ENCODE measurements around the gene UBR7.
"Not testable (repeated sequence)": the region's sequence is repeated elsewhere in the genome, so short reads cannot be mapped to it uniquely, and the experiment has no call there.

UBR7 gene

GRCh38 chr14:93232159-93232558, 25.1 kb downstream of the UBR7 start:
- no peak overlapping the region for H3K27ac ChIP-seq (replicated peaks)
- DNase-seq (ENCODE audit: low read depth in 1 of 2, low spot score in 1 of 2): no peak
- H3K4me3 ChIP-seq (replicated peaks; ENCODE audit: insufficient read depth, low read length): no peak overlapping the region
- peaks cover 17% of the 10 kb centered on the region for H3K27me3 ChIP-seq (ENCODE audit: insufficient read depth, poor library complexity, severe bottlenecking)
- no peak for TF ChIP-seq CTCF (IDR thresholded peaks at IDR 0.05; ENCODE audit: insufficient read depth, low read length)
- TF ChIP-seq SPI1 (IDR thresholded peaks at IDR 0.05; ENCODE audit: borderline replicate concordance, low read depth): no peak
- no peak for TF ChIP-seq REST (IDR thresholded peaks at IDR 0.05; ENCODE audit: insufficient replicate concordance, low read depth)
- TF ChIP-seq POLR2AphosphoS5 (IDR thresholded peaks at IDR 0.05; ENCODE audit: low read depth): no peak
- TF ChIP-seq GABPA (IDR thresholded peaks at IDR 0.05; ENCODE audit: low read depth): no peak

- H3K27me3 ChIP-seq (ENCODE audit: insufficient read depth, poor library complexity, severe bottlenecking): peaks cover 17% of the 10 kb centered on the region
- H3K4me3 ChIP-seq (replicated peaks; ENCODE audit: insufficient read depth, low read length); DNase-seq (ENCODE audit: low read depth in 1 of 2, low spot score in 1 of 2); H3K27ac ChIP-seq (replicated peaks): not testable (repeated sequence)
These were observed 26.0 kb downstream of the UBR7 start for GRCh38 chr14:93233078-93233477.

- no peak overlapping the region for H3K4me3 ChIP-seq (replicated peaks; ENCODE audit: insufficient read depth, low read length)
- H3K27me3 ChIP-seq (ENCODE audit: insufficient read depth, poor library complexity, severe bottlenecking): peaks cover 17% of the 10 kb centered on the region
- DNase-seq (ENCODE audit: low read depth in 1 of 2, low spot score in 1 of 2): no peak
- no peak overlapping the region for H3K27ac ChIP-seq (replicated peaks)
- no peak for TF ChIP-seq SPI1 (IDR thresholded peaks at IDR 0.05; ENCODE audit: borderline replicate concordance, low read depth)
- TF ChIP-seq CTCF (IDR thresholded peaks at IDR 0.05; ENCODE audit: insufficient read depth, low read length): no peak
- TF ChIP-seq GABPA (IDR thresholded peaks at IDR 0.05; ENCODE audit: low read depth): no peak
- no peak for TF ChIP-seq REST (IDR thresholded peaks at IDR 0.05; ENCODE audit: insufficient replicate concordance, low read depth)
- no peak for TF ChIP-seq POLR2AphosphoS5 (IDR thresholded peaks at IDR 0.05; ENCODE audit: low read depth)
These were observed 27.7 kb downstream of the UBR7 start for GRCh38 chr14:93234798-93235197.

- Histone ChIP-seq H3K27ac (replicated peaks) (no peak overlapping the region), H3K4me3 (replicated peaks; ENCODE audit: insufficient read depth, low read length) (no peak overlapping the region), H3K27me3 (ENCODE audit: insufficient read depth, poor library complexity, severe bottlenecking) (no peaks in the 10 kb centered on the region)
- TF ChIP-seq GABPA (IDR thresholded peaks at IDR 0.05; ENCODE audit: low read depth) (no peak), REST (IDR thresholded peaks at IDR 0.05; ENCODE audit: insufficient replicate concordance, low read depth) (no peak), CTCF (IDR thresholded peaks at IDR 0.05; ENCODE audit: insufficient read depth, low read length) (no peak), POLR2AphosphoS5 (IDR thresholded peaks at IDR 0.05; ENCODE audit: low read depth) (no peak), SPI1 (IDR thresholded peaks at IDR 0.05; ENCODE audit: borderline replicate concordance, low read depth) (no peak)
- no peak for DNase-seq (ENCODE audit: low read depth in 1 of 2, low spot score in 1 of 2)
These were observed 33.0 kb downstream of the UBR7 start for GRCh38 chr14:93239869-93240677.
